Head of caudate nucleus (tissue), 42 donors: Measurements from ENCODE around the gene RAB1B.

ENCODE experiments used
- DNase-seq, 42 donors: peaks; one replicate each; pipeline versions ENCODE4 v3.0.0 to v3.0.0-alpha.2; 2020 to 2021; ENCODE audit warnings: mixed read lengths in 7 of 42
- intact Hi-C: fragments of 100-400 bp; cut with DNase I; formaldehyde crosslinking; loops from one replicate; pipeline ENCODE4 v1.15.0; 2022

The RAB1B gene

DNA sequence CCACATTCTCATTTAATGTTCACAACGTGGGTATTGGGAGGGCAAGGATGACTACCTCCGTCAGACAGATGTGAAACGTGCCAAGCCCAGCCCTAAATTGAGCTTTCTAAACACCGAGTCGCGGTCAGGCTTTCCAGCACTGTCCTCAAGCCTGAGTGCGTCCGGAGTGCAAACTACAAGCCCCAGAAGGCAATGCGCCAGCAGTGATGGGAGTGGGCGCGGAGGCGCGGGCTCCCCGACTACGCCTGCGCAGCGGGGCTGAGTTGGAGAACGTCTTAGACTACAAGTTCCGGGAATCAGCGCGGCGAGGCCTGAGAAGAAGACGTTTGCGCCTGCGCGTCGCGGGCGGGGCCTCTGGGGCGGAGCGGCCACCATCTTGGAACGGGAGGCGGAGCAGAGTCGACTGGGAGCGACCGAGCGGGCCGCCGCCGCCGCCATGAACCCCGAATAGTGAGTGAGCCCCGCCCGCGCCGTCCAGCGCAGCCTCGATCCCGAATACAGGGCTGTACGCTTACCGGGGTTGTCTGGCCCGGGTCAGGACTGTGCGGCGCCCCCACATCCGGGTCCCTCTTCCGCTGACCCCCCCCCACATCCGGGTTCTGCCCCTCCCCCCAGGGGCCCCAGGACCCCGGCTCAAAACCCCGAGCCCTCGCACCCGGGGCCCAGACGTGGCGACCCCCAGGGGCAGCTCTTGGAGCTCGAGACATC, at the start of gene RAB1B:
Gene RAB1B (plus strand): TSS at position 396 of the 708 bp plus-strand sequence. CDS start 41 bp downstream, at position 437.
- intact Hi-C loops: no loop called here
- DNase-seq: peak; percentile 98 to 100 (median 100)

DNA sequence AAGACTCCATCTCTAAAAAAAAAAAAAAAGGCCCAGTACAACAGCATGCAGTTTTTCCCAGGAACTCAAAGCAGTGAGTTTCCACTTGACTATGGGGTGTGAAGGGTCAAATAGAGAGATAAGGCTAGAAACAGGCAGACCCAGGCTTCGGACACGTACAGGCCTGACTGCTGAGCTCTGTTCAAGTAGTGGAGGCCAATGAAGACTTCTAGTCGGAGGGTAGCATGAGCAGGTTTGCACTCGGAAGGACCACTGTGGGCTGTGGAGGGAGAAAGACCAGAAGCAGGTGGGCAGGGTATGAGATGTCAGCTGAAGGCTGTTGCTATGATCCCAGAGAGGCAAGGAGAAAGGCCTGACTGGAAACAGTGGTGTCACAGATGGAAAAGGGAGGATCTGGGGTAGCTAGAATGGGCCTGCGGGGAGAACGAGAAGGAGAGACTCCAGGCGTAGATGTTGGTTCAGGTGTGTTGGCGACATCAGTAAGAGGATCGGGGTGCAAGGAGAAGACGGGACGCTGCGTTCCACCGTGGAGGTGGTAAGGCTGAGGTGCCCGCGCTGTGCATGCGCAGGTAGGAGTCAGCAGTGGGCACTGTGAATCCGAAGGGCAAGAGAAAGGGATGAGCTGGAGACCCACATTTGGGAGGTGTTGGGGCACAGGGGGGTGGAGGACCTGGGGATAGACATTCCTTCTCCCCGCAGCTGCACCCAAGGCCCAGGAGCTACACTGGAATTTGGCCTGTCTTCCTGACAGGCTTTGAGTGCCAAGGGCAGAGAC, 49.4 kb upstream of the RAB1B start:
- intact Hi-C loops: no loop called here
- DNase-seq: peak in 4 of 42 donors; percentile 1 to 10 (median 6)

DNA sequence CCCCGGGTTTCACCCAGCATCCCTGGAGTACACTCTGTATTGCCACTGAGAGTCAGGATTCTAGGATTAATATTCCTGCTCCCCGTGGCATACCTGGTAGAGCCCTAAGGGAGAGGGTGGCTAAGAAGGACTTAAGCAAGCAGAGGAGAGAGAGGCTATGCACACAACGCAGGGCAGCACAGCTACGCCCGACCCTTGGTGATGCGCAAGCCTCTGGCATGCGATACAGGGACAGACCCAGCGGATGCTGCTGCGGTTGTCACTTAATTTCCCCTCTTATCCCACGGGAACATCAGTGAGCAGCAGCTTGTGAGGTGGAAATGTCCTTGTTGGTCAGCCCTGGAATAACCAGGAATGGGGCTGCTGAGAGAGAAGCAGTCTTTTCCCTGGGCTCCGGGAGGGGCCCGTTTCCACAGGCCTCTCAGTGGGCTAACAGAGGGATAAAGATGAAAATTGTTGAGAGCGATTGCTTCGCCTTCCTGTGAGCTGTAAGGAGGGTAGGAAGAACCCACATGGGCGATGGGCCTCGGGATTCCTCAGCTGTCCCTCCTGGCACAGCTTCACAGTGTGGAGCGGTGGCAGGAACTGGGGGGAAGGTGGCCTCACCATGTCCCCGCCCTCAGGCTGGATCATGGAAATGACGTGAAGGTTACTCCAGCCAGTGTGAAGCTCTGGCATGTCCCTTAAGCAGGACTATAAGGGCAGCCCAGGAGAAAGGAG, 48.4 kb upstream of the RAB1B start:
- peak in 2 of 42 donors; percentile 6 to 10 for DNase-seq
- intact Hi-C loops: no loop called here

DNA sequence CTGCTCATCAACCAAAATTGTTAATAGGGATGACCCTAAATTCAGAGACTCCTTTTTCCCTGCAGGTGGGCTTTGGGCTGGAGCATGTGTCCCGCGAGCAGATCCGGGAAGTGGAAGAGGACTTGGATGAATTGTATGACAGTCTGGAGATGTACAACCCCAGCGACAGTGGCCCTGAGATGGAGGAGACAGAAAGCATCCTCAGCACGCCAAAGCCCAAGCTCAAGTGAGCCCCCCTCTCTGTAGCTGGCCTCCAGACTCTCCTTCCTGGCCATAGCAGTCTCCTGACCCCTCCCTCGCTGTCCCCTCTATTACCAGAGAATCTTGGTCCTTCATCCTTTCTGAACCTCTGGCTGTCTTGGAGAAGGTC, 47.9 kb upstream of the RAB1B start:
- intact Hi-C loops: no loop called here
- peak in 1 of 42 donors; percentile 10 for DNase-seq

DNA sequence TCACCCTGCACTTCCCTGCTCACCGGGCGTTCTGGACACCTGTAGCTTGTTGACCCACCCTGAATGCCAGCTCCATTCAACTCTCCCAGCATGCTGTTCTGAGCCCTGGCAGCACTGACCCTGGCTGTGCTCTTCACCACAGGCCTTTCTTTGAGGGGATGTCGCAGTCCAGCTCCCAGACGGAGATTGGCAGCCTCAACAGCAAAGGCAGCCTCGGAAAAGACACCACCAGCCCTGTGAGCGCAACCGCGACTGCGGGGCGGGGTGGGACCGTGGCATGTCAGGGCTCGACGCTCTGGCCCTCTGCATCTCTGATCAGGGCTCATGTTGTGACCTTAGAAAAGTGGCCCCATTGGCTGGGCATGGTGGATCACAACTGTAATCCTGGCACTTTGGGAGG, 47.4 kb upstream of the RAB1B start:
- DNase-seq: peak in 1 of 42 donors; percentile 13
- intact Hi-C loops: no loop called here

DNA sequence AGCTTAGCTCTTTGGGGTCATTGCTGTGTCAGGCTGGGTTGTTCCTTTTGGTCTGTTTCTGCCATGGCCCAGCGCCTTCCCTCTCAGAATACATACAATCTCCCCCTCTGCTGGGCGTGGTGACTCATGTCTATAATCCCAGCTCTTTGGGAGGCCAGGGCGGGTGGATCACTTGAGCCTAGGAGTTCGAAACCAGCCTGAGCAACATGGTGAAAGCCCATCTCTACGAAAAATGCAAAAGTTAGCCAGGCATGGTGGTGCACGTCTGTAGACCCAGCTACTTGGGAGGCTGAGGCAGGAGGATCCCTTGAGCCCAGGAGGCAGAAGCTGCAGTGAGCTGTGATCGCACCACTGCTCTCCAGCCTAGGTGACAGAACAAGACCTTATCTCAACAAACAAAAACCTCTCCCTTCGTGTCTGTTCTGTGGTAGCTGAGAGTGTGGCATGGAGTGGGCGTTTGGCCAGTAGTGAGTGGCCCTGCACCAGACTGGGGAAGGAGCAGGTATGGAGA, 46.7 kb upstream of the RAB1B start:
- peak in 1 of 42 donors; percentile 8 for DNase-seq
- intact Hi-C loops: no loop called here

DNA sequence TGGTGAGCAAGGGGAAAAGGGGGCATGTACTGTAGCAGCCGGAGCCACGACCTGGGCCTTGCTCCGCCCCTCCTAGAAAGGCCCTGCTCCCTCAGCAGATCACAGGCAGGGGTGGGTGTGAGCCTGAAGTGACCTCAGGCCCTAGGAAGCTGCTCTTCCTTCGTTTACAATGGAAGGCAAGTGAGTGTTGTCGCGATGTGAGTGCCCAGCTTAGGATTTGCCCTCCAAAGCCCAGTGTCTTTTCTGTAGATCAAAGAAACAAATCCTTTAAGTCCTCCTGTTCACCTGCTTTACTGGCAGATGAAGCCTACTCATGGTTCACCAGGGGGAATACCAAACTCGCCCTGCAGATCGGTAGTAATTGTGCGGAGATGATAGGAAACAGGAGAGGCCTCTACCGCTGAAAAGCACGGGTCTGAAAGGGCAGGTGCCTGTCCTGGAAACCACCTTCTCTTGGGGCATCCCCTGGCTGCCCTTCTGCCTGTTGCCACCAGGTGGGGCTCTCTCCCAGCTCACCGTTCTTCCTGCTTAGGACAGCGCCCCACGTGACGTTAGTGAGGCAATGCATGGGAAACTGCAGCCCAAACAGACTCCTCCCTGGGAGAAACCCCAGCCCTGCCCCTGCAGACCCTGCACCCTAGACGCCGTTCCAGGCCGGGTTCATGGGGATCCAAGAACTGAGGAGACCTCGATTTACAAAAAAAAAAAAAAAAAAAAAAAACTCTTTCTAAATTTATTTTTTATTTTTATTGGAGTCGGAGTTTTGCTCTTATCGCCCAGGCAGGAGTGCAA, 45.9 kb upstream of the RAB1B start:
- peak; percentile 83 to 97 (median 92) for DNase-seq
- intact Hi-C loops: no loop called here

DNA sequence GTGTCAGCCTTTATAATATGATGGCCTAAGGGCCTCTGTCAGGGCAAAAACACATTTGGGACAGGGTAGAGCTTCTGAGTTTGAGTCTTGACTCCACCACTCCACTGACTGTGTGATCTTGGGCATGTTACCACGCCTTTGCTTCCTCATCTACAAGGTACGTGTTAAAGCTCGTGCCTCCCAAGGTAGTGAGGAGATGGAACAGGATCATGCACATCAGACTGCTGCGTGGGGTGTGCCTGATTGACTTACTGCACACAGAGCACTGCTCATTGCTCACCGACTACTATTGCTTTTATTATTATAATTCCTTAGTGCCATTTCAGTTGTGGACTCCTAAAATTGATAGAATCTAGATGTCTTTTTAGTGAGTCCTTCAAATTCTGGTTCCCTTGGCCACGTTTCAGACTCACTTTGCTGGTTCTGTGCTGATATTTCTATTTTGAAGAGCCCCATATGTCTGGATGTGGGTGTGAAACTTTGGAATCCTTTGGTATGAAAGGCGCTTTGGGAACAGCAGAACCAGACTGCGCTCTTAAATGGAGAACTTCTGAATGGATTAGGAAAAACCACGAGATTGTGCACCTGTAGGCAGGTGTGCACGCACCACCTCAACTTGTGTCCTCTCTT, 44.1 kb upstream of the RAB1B start:
- intact Hi-C loops: no loop called here
- DNase-seq: peak in 36 of 42 donors; percentile 18 to 85 (median 54)

DNA sequence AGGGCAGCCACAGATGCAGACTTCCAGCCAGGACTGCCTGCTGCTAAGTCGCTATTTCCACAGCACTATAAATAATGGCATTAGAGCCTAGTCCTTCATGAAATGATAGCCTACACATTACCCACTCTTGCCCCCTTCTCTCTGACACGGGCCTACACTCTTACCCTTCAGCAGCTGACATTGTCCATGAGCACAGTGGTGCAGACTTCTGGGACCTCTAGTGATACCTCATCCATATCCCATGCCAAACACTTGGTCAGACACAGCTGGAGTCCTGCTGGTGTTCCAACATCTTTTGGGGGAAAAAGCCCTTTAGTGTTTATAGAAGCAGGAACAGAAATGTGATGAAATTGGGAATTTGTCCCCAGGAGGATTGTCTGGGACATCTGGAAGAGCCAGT, 43.4 kb upstream of the RAB1B start:
- DNase-seq: no peak
- intact Hi-C loops: no loop called here

DNA sequence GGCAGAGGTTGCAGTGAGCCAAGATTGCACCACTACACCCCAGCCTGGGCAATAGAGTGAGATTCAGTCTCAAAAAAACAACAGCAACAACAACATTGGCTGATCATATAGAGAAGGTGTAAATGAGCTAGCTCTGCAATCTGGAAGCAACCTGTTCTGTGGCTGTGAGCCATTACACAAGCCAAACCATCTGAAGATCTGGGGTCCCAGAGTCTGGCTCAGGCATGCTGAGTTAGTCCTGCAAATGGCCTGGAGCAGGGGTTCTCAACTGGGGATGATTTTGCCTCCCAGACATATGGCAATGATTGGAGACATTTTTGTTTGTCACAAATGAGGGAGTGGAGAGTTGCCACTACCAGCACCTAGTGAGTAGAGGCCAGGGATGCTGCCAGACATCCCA, 42.3 kb upstream of the RAB1B start:
- DNase-seq: no peak
- intact Hi-C loops: no loop called here

DNA sequence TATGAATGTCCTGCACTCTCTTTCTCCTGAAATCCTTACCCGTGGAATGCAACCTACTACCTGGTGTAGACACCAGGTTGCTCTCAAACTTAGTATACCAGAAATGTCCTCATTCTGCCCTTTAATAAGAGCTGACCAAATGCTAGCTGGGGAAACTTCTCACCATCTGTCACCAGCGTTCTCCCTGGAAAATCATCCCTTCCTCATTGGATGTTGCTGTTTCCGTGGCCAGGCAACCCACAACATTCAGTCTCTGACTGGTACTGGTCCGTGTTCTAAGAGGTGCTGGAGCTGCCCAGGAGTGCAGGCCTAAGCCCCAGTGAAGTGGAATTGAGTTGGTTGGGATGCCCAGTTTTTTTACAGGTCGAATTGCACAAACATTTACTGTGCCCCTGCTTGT, 40.7 kb upstream of the RAB1B start:
- intact Hi-C loops: no loop called here

DNA sequence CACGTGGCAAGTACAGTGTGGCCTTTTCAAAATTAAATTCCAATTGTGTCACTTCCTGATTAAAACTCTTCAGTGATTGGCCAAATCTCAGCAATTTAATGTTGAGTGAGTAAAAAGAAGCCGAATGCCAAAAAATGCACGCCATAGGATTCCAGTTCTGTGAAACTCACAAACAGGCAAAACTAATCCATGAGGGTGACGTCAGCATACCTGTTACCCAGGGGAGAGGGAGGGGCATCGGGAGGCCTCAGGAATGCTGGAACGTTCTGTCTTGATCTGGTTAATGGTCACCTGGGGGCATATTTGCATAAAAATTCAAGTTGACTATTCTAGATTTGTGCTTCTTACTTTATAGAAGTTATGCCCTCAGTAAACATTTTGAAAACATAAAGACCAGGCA, 39.9 kb upstream of the RAB1B start:
- intact Hi-C loops: no loop called here
- no peak for DNase-seq

More for the DNA sequence above, 40.7 kb upstream of the RAB1B start:
- no peak for DNase-seq

DNA sequence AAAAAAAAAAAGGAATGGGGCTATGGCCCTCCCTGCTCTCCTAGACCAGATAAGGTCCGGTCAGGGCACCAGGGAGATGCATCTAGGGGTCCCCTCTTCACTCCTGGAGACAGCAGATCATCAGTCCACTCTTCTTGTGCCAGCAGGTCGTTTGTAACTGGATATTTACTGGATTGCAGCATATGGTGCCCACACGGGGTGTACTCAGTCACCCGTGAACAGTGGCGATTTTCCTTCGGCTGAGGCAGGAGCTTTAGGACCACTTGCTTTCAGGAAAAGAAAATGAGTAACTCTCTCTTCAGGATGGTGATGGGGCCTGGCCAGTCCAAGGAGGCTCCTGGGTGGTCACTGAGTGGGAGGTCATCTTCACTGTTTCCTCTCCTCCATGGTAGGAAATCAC, 38.3 kb upstream of the RAB1B start:
- DNase-seq: no peak
- intact Hi-C loops: no loop called here

DNA sequence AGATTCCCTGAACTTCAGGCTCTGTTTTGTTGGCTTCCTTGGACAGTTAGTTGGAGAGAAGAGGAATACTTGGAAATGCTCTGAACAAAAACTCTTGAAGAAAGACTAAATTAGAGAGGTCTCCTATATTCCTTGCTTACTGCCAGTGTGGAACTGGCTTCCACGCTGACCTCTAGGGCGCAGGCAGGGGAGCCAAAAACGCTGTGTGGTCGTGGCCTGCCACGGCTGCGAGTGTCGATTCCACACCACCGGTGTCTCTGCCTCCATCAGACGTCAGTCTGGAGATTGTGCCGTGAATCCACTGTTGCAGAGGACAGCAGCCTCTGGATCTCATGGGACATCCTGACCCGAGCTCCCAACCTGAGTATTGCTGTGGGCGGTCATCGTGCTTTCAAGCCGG, 37.5 kb upstream of the RAB1B start:
- intact Hi-C loops: no loop called here
- DNase-seq: no peak

DNA sequence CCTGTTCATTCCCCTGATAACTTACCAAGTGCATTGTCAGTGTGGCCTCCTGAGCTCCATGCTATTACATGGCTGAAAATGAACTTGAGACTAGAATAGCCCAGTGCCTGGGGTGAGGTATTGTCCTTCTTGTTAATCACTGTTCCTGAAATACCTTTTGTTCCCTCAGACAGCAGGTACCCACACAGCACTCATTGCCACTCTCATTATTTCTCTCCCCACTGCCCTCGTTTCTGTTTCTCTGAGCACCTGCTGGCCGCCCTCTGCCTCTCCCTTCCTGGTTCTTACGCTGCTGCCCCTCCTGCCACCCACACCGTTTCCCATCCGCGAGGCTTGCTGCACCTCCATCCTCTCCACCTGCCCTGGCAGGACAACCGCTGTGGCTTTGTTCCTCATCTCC, 36.9 kb upstream of the RAB1B start:
- no peak for DNase-seq
- intact Hi-C loops: no loop called here

DNA sequence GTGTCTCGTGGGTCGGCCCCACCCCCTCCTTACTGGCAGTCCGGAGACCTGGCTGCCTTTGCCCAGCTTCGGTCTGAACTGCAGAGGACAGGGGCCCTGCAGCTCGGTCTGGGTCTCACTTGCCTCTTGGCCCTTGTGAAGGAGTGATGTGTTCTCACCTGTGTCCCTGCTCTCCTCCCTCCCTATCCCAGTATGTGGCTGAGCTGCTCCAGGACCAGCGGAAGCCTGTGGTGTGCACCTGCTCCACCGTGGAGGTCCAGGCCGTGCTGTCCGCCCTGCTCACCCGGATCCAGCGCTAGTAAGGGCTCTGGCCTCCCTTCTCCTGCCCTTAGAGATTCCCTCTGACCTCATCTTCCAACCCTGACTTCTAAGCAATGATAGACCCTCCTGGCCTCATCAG, 35.7 kb upstream of the RAB1B start:
- DNase-seq: no peak
- intact Hi-C loops: no loop called here

DNA sequence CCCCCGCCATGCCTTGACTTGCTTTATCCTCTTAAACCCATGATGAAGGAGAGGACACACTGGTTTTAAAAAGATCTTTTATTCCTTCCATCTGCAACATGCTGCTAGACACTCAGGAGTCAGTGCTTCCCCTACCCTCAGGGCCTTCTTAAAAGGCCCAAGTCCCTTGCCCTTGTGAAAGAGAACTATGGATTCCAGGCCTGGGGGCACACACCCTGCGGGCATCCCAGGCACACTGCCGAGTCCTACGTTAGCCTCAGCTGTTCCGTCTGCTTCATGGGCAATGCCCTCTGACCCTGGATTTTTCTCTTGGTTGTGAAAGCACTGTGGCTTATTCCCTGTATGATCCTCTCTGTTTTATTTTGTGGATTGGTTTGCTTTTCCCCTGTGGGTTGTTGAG, 35.1 kb upstream of the RAB1B start:
- no peak for DNase-seq
- intact Hi-C loops: no loop called here

DNA sequence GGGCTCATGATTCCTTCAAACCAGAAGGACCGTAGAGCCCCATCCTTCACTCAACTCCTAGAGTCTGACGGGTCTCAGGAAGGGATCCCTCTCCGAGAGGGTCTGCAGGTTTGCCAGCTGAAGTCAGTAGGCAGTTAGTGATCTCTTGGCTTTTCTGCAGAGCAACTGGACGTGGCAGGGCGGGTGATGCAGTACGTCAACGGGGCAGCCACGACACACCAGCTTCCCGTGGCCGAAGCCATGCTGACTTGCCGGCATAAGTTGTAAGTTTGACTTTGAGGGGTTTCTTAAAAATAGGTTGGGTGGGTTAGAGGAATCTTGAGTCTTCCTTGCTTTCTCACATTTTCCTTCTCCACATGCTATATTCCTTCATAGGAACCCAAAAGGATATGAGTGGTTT, 33.3 kb upstream of the RAB1B start:
- no peak for DNase-seq
- intact Hi-C loops: no loop called here

DNA sequence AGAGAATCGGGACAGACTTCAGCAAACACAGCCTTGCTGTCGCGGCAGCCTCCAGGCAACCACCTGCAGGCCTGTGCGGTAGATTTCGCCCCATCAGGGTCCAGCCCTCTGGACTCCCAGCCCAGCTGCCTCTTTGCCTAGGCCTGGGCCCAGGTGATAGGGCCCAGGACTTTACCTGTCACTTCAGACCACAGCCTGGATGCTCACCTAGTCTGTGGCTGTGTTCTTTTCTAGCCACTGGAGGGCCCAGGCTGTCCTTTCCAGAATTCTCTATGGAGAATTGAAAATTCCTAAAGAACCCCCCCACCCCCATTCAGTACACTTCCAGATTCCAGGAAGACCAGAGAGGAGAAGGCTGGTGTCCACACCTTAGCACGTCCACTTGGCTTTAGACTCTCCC, 30.6 kb upstream of the RAB1B start:
- intact Hi-C loops: no loop called here
- DNase-seq: no peak
